Mammary epithelial cell (primary cell): ENCODE data around the gene SPRYD7.
"Not testable (repeated sequence)": the region's sequence is repeated elsewhere in the genome, so short reads cannot be mapped to it uniquely, and the experiment has no call there.

Experiments
- CTCF ChIP-seq, 2 donors: IDR thresholded peaks in 1 of 2; conservative IDR thresholded peaks in 1 of 2; 2 replicates each; pipeline ENCODE4 v1.5.1; 2011 to 2012; ENCODE audit warnings: inconsistent platforms in 2 of 2, low read length in 2 of 2, mild to moderate bottlenecking in 2 of 2, control low read depth in 1 of 2, low read depth in 1 of 2; ENCODE audit not compliant: insufficient read depth in 1 of 2; ENCODE audit errors: extremely low read depth in 1 of 2
- EZH2 ChIP-seq: IDR thresholded peaks from 2 replicates; pipeline ENCODE4 v1.6.1; 2012; ENCODE audit warnings: low read length, inconsistent platforms, borderline replicate concordance

GRCh38 chr13:49918106-49918505, 18.0 kb downstream of the SPRYD7 start:
- TF ChIP-seq CTCF (conservative IDR thresholded peaks at IDR 0.05 in 1 of 2, IDR thresholded peaks at IDR 0.05 in 1 of 2; ENCODE audit: extremely low read depth in 1 of 2, insufficient read depth in 1 of 2, low read depth in 1 of 2, low read length in 2 of 2); EZH2: not testable (repeated sequence)
